Gastroesophageal sphincter (tissue), 3 donors: ENCODE results near the gene KAZN.

ENCODE experiments used
- POLR2A ChIP-seq, 2 donors: fragments of 450-650 bp; IDR thresholded peaks; one replicate each; pipeline ENCODE4 v1.6.1; 2017; ENCODE audit warnings: antibody characterized with exemption in 2 of 2, mild to moderate bottlenecking in 2 of 2, moderate library complexity in 1 of 2
- TF ChIP-seq, protein P1 (sequence below), 4 experiments: fragments of 200-600 bp in 2 of 4; fragments of 450-650 bp in 2 of 4; sonication (generic) in 1 of 4; IDR thresholded peaks; one replicate each; pipeline ENCODE4 v1.5.1; 2017 to 2019; ENCODE audit warnings: antibody characterized with exemption in 4 of 4, mild to moderate bottlenecking in 2 of 4, moderate library complexity in 2 of 4

DNA sequence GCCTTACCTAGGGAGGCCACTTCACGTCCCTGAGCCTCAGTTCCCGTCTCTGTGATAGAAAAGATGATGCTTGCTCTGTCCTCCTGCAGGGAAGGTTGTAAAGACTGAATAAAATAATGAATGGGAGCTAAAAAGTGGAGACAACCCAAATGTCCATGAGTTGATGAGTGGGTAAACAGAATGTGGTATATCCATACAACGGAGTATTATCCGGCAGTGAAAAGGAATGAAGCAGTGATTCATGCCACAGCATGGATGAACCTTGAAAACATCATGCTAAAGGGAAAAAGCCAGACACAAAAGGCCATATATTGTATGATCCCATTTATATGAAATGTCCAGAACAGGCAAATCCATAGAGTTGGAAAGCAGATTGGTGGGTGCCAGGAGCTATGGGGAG, 77.9 kb downstream of the KAZN start:
- TF ChIP-seq, protein P1, sequence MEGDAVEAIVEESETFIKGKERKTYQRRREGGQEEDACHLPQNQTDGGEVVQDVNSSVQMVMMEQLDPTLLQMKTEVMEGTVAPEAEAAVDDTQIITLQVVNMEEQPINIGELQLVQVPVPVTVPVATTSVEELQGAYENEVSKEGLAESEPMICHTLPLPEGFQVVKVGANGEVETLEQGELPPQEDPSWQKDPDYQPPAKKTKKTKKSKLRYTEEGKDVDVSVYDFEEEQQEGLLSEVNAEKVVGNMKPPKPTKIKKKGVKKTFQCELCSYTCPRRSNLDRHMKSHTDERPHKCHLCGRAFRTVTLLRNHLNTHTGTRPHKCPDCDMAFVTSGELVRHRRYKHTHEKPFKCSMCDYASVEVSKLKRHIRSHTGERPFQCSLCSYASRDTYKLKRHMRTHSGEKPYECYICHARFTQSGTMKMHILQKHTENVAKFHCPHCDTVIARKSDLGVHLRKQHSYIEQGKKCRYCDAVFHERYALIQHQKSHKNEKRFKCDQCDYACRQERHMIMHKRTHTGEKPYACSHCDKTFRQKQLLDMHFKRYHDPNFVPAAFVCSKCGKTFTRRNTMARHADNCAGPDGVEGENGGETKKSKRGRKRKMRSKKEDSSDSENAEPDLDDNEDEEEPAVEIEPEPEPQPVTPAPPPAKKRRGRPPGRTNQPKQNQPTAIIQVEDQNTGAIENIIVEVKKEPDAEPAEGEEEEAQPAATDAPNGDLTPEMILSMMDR (IDR thresholded peaks at IDR 0.05), result no peak
- no peak for TF ChIP-seq POLR2A (IDR thresholded peaks at IDR 0.05)
